ENCODE data around the gene USP4.
A peak's percentile ranks its signal among the peaks of the same experiment; 100 is the strongest.
"Not testable (repeated sequence)": the region's sequence is repeated elsewhere in the genome, so short reads cannot be mapped to it uniquely, and the experiment has no call there.

Gene USP4, protein sequence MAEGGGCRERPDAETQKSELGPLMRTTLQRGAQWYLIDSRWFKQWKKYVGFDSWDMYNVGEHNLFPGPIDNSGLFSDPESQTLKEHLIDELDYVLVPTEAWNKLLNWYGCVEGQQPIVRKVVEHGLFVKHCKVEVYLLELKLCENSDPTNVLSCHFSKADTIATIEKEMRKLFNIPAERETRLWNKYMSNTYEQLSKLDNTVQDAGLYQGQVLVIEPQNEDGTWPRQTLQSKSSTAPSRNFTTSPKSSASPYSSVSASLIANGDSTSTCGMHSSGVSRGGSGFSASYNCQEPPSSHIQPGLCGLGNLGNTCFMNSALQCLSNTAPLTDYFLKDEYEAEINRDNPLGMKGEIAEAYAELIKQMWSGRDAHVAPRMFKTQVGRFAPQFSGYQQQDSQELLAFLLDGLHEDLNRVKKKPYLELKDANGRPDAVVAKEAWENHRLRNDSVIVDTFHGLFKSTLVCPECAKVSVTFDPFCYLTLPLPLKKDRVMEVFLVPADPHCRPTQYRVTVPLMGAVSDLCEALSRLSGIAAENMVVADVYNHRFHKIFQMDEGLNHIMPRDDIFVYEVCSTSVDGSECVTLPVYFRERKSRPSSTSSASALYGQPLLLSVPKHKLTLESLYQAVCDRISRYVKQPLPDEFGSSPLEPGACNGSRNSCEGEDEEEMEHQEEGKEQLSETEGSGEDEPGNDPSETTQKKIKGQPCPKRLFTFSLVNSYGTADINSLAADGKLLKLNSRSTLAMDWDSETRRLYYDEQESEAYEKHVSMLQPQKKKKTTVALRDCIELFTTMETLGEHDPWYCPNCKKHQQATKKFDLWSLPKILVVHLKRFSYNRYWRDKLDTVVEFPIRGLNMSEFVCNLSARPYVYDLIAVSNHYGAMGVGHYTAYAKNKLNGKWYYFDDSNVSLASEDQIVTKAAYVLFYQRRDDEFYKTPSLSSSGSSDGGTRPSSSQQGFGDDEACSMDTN

GRCh38 chr3:49339941-49340800 is at the start of gene USP4:
TSS of gene USP4 (minus strand) at chr3:49340053. CDS start at chr3:49340024, 29 bp downstream.
- DNase-seq (ENCODE audit: low read depth): peak; percentile 95

DNA sequence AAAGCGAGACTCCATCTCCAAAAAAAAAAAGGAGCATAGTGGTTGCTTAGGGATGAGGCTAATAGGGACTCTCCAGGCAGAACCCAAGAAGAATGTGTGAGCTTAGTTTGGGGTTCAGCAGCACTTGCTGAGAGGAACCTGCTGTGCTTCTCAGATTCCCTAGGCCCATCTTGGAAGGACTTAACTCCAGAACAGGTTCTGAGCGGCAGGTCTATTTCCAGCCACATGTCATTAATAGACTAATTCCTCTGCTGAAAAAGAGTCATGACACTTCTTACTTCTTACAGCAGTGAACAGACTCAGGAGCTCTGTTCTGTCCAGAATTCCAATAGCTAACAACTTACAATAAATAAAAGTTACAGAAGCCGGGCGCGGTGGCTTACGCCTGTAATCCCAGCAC is 49.4 kb upstream of the USP4 start:
- no peak for DNase-seq (ENCODE audit: low read depth)

DNA sequence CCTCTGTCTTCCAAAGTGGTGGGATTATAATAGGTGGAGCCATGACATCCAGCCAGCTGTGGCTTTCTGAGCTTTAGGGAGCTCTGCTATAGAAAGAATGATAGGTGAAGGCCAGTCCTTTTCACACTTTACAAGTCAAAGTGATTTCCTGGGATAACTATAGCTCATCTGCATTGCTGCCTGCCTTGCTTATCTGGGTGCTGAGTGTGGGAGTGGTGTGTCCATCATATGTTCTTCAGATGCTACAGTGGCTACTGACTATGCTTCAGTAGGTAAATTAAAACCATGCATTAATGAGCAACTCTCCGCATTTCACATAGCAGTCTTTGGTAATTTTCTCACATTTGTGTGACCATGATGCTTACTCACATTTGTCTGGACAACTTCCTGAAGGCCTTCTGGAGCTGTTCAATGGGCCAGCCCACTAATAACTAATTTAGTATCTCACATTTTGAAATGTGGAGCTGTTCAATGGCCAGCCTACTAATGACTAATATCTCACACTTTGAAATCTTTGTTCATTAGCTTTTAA is 48.5 kb upstream of the USP4 start:
- DNase-seq (ENCODE audit: low read depth): no peak

DNA sequence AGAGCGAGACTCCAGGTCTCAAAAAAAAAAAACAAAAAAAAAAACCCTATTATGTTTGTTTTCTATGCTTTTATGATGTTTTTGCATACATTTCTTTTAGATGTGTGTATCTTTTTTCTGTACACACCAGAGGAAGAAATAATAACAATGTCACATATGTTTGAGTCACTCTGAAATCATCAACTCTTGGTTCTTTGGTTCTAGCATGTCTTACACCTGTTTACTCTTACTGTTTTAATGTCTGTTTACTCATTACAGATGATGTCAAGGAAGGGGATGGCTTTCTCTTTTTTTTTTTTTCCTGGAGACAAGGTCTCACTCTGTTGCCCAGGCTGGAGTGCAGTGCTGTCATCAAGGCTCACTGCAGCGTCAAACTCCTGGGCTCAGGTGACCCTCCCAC is 47.9 kb upstream of the USP4 start:
- DNase-seq (ENCODE audit: low read depth): no peak

- no peak for DNase-seq (ENCODE audit: low read depth)
Observed at GRCh38 chr3:49386056-49386756, 46.4 kb upstream of the USP4 start.

DNA sequence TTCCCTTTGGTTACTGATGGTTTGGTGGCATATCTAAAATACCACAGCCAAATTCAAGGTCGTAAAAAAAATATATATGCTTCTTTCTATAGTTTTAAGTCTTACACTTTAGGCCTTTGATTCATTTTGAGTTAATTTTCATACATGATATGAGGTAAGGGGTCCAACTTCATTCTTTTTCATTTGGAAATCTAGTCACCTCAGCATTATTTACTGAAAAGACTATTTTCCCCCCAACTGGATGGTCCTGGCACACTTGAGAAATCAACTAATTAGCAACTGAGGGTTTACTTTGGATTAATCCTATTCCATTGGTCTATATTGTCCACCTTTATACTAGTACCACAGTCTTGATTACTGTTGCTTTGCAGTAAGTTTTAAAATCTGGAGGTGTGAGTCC is 45.8 kb upstream of the USP4 start:
- DNase-seq (ENCODE audit: low read depth): no peak

DNA sequence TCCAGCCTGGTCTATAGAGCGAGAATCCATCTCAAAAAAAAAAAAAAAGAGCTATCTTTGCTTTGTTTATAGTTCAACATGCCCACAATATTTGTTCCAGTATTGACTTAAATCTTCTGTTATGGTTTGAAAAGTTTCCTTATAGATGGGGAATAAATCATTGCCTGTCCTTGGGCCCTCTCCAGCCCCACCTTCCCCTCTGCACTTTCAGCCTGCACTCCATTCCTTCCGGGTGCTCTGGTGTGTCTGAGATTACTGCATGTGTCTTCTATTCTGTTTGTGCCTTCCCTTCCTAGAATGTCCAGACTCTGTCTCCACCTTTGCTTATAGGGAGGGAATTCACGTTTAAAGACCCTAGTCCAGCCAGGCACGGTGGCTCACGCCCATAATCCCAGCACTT is 43.5 kb upstream of the USP4 start:
- no peak for DNase-seq (ENCODE audit: low read depth)

DNA sequence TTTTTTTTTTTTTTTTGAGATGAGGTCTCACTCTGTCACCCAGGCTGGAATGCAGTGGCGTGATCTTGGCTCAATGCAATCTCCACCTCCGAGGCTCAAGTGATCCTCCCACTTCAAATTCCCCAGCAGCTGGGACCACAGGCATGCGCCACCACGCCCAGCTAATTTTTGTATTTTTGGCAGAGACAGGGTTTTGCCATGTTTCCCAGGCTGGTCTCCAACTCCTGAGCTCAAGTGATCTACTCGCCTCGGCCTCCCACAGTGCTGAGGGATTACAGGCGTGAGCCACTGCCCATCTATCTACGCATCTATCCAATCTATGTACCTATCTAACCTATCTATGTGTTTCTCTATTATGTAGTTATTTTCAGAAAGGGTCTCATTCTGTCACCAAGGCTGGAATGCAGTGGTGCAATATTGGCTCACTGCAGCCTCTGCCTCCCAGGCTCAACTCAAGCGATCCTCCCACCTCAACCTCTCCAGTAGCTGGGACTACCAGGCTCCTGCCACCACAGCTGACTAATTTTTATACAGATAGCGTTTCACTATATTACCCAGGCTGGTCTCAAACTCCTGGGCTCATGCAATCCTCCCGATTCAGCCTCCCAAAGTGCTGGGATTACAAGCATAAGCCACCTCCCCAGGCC is 38.5 kb upstream of the USP4 start:
- no peak for DNase-seq (ENCODE audit: low read depth)

DNA sequence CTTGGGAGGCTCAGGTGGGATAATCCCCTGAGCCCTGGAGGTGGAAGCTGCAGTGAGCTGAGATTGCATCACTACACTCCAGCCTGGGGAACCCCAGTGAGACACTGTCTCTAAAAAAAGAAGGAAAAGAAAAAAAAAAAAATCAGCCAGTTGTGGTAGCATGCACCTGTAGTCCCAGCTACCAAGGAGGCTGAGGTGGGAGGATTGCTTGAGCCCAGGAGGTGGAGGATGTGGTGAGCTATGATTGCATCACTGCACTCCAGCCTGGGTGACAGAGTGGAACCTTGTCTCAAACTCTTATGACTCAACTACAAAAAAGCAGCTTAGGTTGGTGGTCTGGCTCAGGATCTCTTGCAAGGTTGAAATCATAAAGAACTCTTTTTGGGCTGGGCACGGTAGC is 37.6 kb upstream of the USP4 start:
- peak; percentile 50 for DNase-seq (ENCODE audit: low read depth)

- DNase-seq (ENCODE audit: low read depth): no peak
Observed at GRCh38 chr3:49371946-49372345, 32.1 kb upstream of the USP4 start.

DNA sequence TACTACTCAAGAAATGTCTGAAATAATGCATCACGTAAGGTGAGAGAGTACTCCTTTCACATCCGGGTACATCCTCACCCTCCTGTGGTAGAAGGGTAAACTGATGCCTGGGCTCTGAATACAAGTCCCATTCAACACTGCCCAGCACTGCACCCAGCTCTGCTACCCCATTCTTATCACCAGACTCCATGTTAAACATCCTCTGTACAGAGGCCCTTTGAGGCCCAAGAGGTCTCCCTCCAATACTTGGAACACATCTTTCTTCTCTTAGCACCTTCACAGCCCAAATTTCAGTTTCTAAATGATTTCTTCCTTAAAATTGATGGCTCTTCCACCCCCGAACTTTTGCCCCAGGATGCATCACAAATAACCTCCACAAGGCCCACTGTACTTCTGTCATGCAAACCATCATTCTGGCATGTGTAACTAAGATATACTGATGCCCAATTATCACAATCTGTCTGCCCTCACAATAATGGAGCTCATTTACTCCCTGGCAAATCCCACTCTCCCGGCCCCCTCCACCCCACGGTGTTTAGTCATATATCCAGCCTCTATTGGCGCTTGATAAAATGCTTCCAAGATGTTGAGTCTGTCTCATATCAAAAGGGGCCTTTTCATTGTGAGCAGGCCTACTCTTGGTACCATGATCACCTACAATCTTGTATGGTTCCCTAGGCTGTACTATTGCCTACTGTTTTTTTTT is 30.9 kb upstream of the USP4 start:
- no peak for DNase-seq (ENCODE audit: low read depth)

- no peak for DNase-seq (ENCODE audit: low read depth)
Observed at GRCh38 chr3:49362561-49362960, 22.7 kb upstream of the USP4 start.

DNA sequence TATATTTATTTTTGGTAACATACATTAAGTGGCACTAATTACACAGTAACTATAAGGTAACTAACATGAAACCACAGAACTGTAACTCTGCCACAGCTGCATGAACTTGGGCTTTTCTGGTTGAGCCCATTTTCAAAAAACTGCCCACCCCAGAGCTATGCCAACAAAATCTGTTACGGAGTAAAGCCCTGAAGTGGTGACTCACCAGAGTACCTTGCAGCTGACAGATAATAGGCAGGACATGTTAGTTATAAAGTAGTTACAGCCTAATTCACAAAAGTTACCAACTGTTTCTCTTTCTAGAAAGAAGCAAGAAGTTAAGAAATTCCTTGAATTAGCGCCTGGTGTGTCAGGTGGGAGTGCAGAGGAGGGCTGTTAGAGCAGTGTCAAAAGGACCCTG is 19.8 kb upstream of the USP4 start:
- DNase-seq (ENCODE audit: low read depth): no peak

GRCh38 chr3:49358884-49359225 is 19.0 kb upstream of the USP4 start:
- DNase-seq (ENCODE audit: low read depth): peak; percentile 17

GRCh38 chr3:49358217-49358883 is 18.5 kb upstream of the USP4 start, which contains the start of gene GPX1:
TSS of gene GPX1 (minus strand) at chr3:49358353. CDS start at chr3:49358278, 75 bp downstream.
- DNase-seq (ENCODE audit: low read depth): peak; percentile 86

GRCh38 chr3:49357443-49358216 is 17.8 kb upstream of the USP4 start:
- peak; percentile 41 for DNase-seq (ENCODE audit: low read depth)

- DNase-seq (ENCODE audit: low read depth): not testable (repeated sequence)
Observed at GRCh38 chr3:49357095-49357442, 17.2 kb upstream of the USP4 start.

GRCh38 chr3:49352890-49353421 is 13.1 kb upstream of the USP4 start:
- DNase-seq (ENCODE audit: low read depth): no peak
